Upper lobe of left lung (tissue), 4 donors: Measurements from ENCODE around the gene PLEKHG4B.
"Not testable (repeated sequence)": the region's sequence is repeated elsewhere in the genome, so short reads cannot be mapped to it uniquely, and the experiment has no call there.

Experiments used
- EP300 ChIP-seq, 4 donors: sonication (generic); formaldehyde crosslinking; IDR thresholded peaks; one replicate each; pipeline ENCODE4 v1.5.1; 2017; ENCODE audit warnings: antibody characterized with exemption in 4 of 4, control low read depth in 2 of 4
- POLR2AphosphoS5 ChIP-seq, 2 donors: sonication (generic); formaldehyde crosslinking; IDR thresholded peaks; one replicate each; pipeline ENCODE4 v1.5.1; 2017; ENCODE audit warnings: antibody characterized with exemption in 2 of 2
- TF ChIP-seq, protein P1 (sequence below), 6 experiments: fragments of 450-650 bp in 4 of 6; fragments of 200-600 bp in 2 of 6; sonication (generic) in 2 of 6; IDR thresholded peaks; one replicate each; pipeline ENCODE4 v1.5.1; 2016 to 2019; ENCODE audit warnings: antibody characterized with exemption in 6 of 6

DNA sequence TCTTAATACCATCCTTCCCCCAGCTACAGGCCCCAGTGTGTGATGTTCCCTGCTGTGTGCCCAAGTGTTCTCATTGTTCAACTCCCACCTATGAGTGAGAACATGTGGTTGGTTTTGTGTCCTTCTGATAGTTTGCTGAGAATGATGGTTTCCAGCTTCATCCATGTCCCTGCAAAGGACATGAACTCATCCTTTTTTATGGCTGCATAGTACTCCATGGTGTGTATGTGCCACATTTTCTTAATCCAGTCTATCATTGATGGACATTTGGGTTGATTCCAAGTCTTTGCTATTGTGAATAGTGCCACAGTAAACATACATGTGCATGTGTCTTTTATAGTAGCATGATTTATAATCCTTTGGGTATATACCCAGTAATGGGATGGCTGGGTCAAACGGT is 31.7 kb upstream of the PLEKHG4B start:
- TF ChIP-seq, protein P1, sequence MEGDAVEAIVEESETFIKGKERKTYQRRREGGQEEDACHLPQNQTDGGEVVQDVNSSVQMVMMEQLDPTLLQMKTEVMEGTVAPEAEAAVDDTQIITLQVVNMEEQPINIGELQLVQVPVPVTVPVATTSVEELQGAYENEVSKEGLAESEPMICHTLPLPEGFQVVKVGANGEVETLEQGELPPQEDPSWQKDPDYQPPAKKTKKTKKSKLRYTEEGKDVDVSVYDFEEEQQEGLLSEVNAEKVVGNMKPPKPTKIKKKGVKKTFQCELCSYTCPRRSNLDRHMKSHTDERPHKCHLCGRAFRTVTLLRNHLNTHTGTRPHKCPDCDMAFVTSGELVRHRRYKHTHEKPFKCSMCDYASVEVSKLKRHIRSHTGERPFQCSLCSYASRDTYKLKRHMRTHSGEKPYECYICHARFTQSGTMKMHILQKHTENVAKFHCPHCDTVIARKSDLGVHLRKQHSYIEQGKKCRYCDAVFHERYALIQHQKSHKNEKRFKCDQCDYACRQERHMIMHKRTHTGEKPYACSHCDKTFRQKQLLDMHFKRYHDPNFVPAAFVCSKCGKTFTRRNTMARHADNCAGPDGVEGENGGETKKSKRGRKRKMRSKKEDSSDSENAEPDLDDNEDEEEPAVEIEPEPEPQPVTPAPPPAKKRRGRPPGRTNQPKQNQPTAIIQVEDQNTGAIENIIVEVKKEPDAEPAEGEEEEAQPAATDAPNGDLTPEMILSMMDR (IDR thresholded peaks at IDR 0.05): not testable (repeated sequence)
- not testable (repeated sequence) for TF ChIP-seq POLR2AphosphoS5, EP300 (IDR thresholded peaks at IDR 0.05)
